Cardiac muscle cell (in vitro differentiated cells and primary cell): ENCODE data around the gene TMPRSS12. TPM values are rescaled to one million over a fixed set of nuclear protein-coding genes. Genes with fewer than 3 reads are reported as not detected.
"Not testable (repeated sequence)": the region's sequence is repeated elsewhere in the genome, so short reads cannot be mapped to it uniquely, and the experiment has no call there.

ENCODE experiments used
- DNase-seq, 2 donors: peaks; one replicate each; pipeline versions ENCODE4 v3.0.0 to v3.0.0-alpha.2; 2010 to 2017; ENCODE audit warnings: low read depth in 1 of 2, low spot score in 1 of 2
- H3K27ac ChIP-seq: fragments of 200-600 bp; sonication (generic); 2 replicates; pipeline ENCODE4 v1.5.1; 2016
- H3K27me3 ChIP-seq: fragments of 200-600 bp; sonication (generic); 2 replicates; pipeline ENCODE4 v1.6.0; 2016; ENCODE audit warnings: control low read depth
- H3K36me3 ChIP-seq: fragments of 200-600 bp; sonication (generic); 2 replicates; pipeline ENCODE4 v1.5.1; 2016; ENCODE audit warnings: control low read depth
- H3K4me1 ChIP-seq: fragments of 200-600 bp; sonication (generic); 2 replicates; pipeline ENCODE4 v1.8.1; 2017; ENCODE audit warnings: low read depth, mild to moderate bottlenecking, mixed run types
- H3K4me3 ChIP-seq: fragments of 200-600 bp; sonication (generic); 2 replicates; pipeline ENCODE4 v1.5.1; 2016; ENCODE audit warnings: mild to moderate bottlenecking
- H3K9me3 ChIP-seq: fragments of 200-600 bp; sonication (generic); 2 replicates; pipeline ENCODE4 v1.5.1; 2017; ENCODE audit warnings: low read depth, mild to moderate bottlenecking, control low read depth
- polyA plus RNA-seq: library from polyadenylated mRNA; unstranded; fragments of >200 nt; fragmentation: Nextera tagmentation; extraction: Ambion mirVana; gene quantifications from 2 replicates; pipeline ENCODE4 v1.2.1, GENCODE V29; 2016
- total RNA-seq: library from RNA; depleted of rRNA; stranded (reverse); fragments of >200 nt; gene quantifications from 2 replicates; pipeline ENCODE4 v1.2.3, GENCODE V29; 2016
- TF ChIP-seq, protein P1 (sequence below): IDR thresholded peaks from 2 replicates; pipeline ENCODE4 v1.5.1; 2012; ENCODE audit warnings: low read depth, mild to moderate bottlenecking, low read length

Gene TMPRSS12
- total and polyA plus RNA-seq, 2 experiments from 2014 or later = not detected

DNA sequence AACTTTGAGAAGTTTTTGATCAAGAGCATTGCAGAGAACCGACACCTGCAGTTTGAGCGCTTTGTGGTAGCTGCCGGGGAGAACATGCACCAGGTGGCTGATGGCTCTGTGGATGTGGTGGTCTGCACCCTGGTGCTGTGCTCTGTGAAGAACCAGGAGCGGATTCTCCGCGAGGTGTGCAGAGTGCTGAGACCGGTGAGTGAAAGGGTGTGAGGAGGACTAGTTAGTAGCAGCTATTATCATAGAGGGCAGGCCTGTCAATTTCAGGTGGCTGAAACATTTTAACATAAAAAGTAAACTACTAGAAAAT, 82.6 kb downstream of the TMPRSS12 start:
- TF ChIP-seq, protein P1, sequence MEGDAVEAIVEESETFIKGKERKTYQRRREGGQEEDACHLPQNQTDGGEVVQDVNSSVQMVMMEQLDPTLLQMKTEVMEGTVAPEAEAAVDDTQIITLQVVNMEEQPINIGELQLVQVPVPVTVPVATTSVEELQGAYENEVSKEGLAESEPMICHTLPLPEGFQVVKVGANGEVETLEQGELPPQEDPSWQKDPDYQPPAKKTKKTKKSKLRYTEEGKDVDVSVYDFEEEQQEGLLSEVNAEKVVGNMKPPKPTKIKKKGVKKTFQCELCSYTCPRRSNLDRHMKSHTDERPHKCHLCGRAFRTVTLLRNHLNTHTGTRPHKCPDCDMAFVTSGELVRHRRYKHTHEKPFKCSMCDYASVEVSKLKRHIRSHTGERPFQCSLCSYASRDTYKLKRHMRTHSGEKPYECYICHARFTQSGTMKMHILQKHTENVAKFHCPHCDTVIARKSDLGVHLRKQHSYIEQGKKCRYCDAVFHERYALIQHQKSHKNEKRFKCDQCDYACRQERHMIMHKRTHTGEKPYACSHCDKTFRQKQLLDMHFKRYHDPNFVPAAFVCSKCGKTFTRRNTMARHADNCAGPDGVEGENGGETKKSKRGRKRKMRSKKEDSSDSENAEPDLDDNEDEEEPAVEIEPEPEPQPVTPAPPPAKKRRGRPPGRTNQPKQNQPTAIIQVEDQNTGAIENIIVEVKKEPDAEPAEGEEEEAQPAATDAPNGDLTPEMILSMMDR = no peak
- no peaks in the 10 kb centered on the region for H3K36me3 ChIP-seq
- H3K9me3 ChIP-seq = no peaks in the 10 kb centered on the region
- H3K4me1 ChIP-seq = peaks cover 46% of the 10 kb centered on the region
- H3K27me3 ChIP-seq = no peaks in the 10 kb centered on the region
- H3K4me3 ChIP-seq = peak overlapping the region; percentile 28
- H3K27ac ChIP-seq = peak overlapping the region; percentile 93
- DNase-seq = no peak

DNA sequence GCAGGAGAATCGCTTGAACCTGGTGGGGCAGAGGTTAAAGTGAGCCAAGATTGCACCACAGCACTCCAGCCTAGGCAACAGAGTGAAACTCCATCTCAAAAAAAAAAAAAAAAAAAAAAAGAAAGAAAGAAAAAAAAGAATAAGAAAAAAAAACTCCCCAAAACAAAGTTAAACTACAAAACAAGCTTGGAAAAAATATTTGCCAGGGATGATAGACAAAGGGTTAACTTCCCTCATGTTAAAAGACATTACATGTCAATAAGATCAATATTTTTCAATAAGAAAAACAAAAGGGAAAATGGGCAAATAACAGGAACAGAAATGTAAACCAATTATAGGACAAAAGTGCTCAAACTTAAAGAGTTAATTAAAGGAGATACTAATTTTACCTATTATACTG, 83.2 kb downstream of the TMPRSS12 start:
- DNase-seq = no peak

DNA sequence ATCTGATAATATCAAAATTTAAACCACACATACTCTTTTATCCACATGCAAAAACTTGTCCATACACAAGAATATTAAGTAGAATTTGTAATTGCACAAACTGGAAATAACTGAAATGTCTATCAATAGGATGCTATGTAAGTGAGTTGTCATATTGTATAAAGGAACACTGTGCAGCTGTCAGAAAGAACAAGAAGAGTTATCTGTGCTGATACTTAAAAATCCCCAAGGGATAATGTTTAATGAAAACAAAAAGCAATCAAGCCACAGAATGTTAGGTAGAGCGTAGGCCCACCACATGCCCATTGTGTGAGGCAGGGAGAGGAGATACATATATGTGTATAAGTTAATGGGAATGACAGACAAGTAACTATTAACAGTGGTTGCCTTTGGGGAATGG, 83.7 kb downstream of the TMPRSS12 start:
- no peaks in the 10 kb centered on the region for H3K27me3 ChIP-seq
- H3K4me1 ChIP-seq = peaks cover 46% of the 10 kb centered on the region
- no peak overlapping the region for H3K27ac ChIP-seq
- no peaks in the 10 kb centered on the region for H3K36me3 ChIP-seq
- no peaks in the 10 kb centered on the region for H3K9me3 ChIP-seq
- peak overlapping the region; percentile 28 for H3K4me3 ChIP-seq
- no peak for DNase-seq
- TF ChIP-seq, protein P1 = no peak

More for the DNA sequence above, 83.2 kb downstream of the TMPRSS12 start:
- TF ChIP-seq, protein P1 = no peak
- H3K27ac ChIP-seq = no peak overlapping the region
- H3K4me3 ChIP-seq = peak overlapping the region; percentile 28
- no peaks in the 10 kb centered on the region for H3K9me3 ChIP-seq
- peaks cover 46% of the 10 kb centered on the region for H3K4me1 ChIP-seq
- no peaks in the 10 kb centered on the region for H3K36me3 ChIP-seq
- no peaks in the 10 kb centered on the region for H3K27me3 ChIP-seq

DNA sequence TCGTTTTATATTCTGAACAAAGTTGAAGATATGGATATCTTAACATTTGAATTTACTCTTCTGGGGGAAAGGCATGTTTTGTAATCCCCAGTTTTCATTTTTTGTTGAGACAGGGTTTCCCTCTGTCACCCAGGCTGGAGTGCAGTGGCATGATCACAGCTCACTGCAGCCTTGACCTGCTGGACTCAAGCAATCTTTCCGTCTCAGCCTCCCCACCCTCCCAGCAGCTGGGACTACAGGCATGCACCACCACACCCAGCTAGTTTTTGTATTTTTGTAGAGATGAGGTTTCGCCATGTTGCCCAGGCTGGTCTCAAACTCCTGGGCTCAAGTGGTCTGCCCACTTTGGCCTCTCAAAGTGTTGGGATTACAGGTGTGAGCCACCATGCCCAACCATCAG, 84.2 kb downstream of the TMPRSS12 start:
- H3K27me3 ChIP-seq, H3K36me3 ChIP-seq, H3K9me3 ChIP-seq, DNase-seq, H3K27ac ChIP-seq: not testable (repeated sequence)
- Histone ChIP-seq H3K4me1 (peaks cover 46% of the 10 kb centered on the region), H3K4me3 (peak overlapping the region; percentile 28)

DNA sequence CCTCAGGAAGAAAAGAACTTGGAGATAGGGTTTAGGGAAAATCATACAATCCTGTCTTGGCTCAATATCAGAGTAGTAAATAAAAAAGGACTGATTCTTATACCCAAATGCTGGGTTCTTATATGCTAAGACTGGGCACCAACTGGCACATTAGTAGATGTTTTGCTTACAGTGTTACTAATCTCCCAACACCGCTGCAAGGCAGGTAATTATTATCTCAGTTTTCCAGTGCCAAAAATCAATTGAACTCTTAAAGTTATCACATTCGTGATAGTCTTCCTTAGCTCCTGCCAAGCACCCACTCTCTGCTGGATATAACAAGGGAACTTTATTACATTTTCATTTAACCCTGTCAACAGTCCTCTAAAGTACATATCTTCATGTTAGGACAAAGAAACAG, 84.6 kb downstream of the TMPRSS12 start:
- Histone ChIP-seq H3K36me3 (no peaks in the 10 kb centered on the region), H3K4me3 (no peak overlapping the region), H3K27me3 (no peaks in the 10 kb centered on the region), H3K9me3 (no peaks in the 10 kb centered on the region), H3K4me1 (peaks cover 43% of the 10 kb centered on the region), H3K27ac (no peak overlapping the region)
- DNase-seq = no peak
- TF ChIP-seq, protein P1 = no peak

DNA sequence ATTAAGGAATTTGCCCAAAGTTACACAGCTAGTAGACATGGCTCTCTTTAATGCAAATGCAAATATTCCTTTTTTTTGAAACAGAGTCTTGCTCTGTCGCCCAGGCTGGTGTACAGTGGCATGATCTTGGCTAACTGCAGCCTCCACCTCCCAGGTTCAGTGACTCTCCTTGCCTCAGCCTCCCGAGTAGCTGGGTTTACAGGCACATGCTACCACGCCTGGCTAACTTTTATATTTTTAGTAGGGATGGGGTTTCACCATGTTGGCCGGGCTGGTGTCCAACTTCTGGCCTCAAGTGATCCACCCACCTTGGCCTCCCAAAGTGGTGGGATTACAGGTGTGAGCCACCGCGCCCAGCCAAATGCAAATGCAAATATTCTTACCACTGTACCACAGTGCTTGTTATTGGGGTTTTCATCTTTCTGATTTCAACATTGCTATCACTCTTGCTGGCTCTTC, 85.1 kb downstream of the TMPRSS12 start:
- DNase-seq = no peak
- TF ChIP-seq, protein P1 = no peak
- no peak overlapping the region for H3K4me3 ChIP-seq
- H3K9me3 ChIP-seq = no peaks in the 10 kb centered on the region
- H3K27ac ChIP-seq = no peak overlapping the region
- no peaks in the 10 kb centered on the region for H3K27me3 ChIP-seq
- no peaks in the 10 kb centered on the region for H3K36me3 ChIP-seq
- H3K4me1 ChIP-seq = peaks cover 43% of the 10 kb centered on the region
